ENCODE data around the gene ADGRL1. TPM values are rescaled to one million over a fixed set of nuclear protein-coding genes. Genes with fewer than 3 reads are reported as not detected.

ADGRL1 gene
- total and polyA plus RNA-seq, 2 experiments from 2014 or later: 19.6 to 55.8 TPM

DNA sequence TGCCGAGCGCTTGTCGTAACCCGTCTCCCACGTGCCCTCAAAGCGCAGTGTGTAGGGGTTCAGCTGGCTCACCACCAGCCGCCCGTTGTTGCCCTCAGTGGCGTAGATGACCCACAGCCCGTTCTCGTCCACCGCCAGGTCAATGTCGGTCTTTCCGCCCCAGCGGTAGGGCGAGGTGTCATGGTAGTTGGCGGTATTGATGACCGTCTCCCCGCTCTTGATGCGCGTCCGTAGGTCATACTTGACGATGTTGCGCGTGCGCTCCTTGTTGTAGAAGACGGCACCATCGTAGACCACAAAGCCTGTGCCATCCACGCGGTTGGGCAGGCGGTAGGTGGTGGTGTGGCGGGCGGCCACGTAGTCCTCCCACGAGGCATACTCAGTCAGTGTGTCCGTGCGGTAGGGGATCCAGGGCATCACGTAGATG, 43.1 kb downstream of the ADGRL1 start:
- TF ChIP-seq CTCF (IDR thresholded peaks at IDR 0.05; ENCODE audit: low read depth, low read length): no peak
- no peak overlapping the region for H3K4me3 ChIP-seq
- no peak for DNase-seq (ENCODE audit: low read depth in 1 of 2, low spot score in 1 of 2)
- no peaks in the 10 kb centered on the region for H3K4me1 ChIP-seq (ENCODE audit: low read depth)
- no peaks in the 10 kb centered on the region for H3K27me3 ChIP-seq
- H3K27ac ChIP-seq: no peak overlapping the region
- H3K9me3 ChIP-seq (ENCODE audit: low read depth): no peaks in the 10 kb centered on the region
- H3K36me3 ChIP-seq: peaks cover 6% of the 10 kb centered on the region

DNA sequence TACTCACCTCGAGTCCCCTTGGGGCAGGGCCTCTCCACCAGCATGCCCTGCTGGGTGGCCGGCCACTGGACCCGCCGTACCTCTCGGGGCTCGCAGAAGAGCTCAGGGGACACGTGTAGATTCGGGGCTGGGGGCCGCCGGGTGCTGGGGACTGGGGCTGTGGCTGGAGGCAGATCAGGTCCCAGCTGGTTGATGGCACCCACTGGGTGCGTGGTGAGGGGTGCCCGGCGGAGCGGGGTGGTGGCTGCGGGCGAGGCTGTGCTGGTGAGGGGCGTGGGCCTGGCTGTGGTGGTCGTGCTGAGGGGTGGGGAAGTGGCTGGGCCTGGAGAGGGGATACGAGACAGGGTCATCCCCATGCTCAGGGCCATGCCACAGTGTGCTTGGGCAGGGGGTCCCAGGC, 44.7 kb downstream of the ADGRL1 start:
- Histone ChIP-seq H3K4me3 (no peak overlapping the region), H3K36me3 (peaks cover 11% of the 10 kb centered on the region), H3K27ac (no peak overlapping the region), H3K9me3 (ENCODE audit: low read depth) (no peaks in the 10 kb centered on the region), H3K27me3 (no peaks in the 10 kb centered on the region), H3K4me1 (ENCODE audit: low read depth) (no peaks in the 10 kb centered on the region)
- DNase-seq (ENCODE audit: low read depth in 1 of 2, low spot score in 1 of 2): no peak
- TF ChIP-seq CTCF (IDR thresholded peaks at IDR 0.05; ENCODE audit: low read depth, low read length): no peak

DNA sequence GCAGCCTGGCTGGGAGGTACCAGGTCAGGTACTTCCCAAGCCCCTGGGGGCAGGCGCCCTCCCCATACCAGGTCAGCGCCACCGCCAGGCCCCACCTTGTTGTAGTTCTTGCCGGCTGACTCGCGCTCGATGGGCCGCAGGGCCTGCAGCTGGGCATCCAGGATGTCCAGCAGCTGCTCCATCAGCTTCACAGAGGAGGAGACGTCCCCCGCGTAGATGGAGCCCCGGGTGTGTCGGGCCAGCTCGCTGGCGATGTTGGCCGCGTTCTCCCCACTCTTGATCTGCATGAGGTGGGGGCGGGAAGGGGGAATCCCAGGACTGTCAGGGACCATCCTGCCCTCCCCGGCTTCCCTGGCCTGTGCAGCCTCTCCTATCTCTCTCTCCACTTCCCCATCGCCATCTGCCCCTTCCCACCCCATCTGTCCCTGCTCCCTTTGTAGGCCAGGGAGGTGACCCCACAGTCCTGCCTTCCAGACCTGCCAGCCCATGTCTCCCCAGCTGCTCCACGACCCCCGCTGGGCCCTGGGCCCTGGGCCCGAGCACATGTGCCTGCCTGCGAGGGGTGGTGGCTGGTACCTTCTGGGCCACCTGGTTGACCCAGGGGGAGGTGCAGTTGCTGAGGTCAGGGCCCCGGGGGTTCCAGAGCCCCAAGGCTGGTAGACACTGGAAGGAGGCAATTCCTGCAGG, 45.8 kb downstream of the ADGRL1 start:
- Histone ChIP-seq H3K36me3 (peaks cover 17% of the 10 kb centered on the region), H3K9me3 (ENCODE audit: low read depth) (no peaks in the 10 kb centered on the region), H3K4me3 (no peak overlapping the region), H3K27me3 (no peaks in the 10 kb centered on the region), H3K4me1 (ENCODE audit: low read depth) (no peaks in the 10 kb centered on the region), H3K27ac (no peak overlapping the region)
- no peak for DNase-seq (ENCODE audit: low read depth in 1 of 2, low spot score in 1 of 2)
- TF ChIP-seq CTCF (IDR thresholded peaks at IDR 0.05; ENCODE audit: low read depth, low read length): no peak

DNA sequence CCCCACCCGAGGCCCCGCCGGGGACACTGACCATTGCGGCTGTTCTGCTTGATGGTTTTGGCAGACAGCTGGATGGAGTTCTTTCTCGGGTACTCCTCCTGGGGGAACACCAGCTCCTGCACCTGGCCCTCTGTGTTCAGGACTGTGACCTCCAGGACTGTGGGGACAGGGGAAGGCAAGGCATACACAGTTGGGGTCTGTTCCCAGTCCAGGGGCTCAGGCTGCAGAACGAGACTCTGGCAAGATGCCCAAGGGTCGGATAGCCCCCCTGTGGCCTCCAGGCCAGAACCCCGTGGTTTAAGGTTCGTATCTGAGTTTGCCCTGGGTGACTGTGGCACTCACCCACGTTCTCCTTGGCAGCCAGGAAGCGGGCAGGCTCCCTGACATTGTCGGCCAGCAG, 46.9 kb downstream of the ADGRL1 start:
- DNase-seq (ENCODE audit: low read depth in 1 of 2, low spot score in 1 of 2): no peak
- H3K4me1 ChIP-seq (ENCODE audit: low read depth): no peaks in the 10 kb centered on the region
- no peak for TF ChIP-seq CTCF (IDR thresholded peaks at IDR 0.05; ENCODE audit: low read depth, low read length)
- peaks cover 21% of the 10 kb centered on the region for H3K36me3 ChIP-seq
- no peaks in the 10 kb centered on the region for H3K9me3 ChIP-seq (ENCODE audit: low read depth)
- no peak overlapping the region for H3K4me3 ChIP-seq
- H3K27ac ChIP-seq: no peak overlapping the region
- H3K27me3 ChIP-seq: no peaks in the 10 kb centered on the region

- Histone ChIP-seq H3K9me3 (ENCODE audit: low read depth) (no peaks in the 10 kb centered on the region), H3K4me1 (ENCODE audit: low read depth) (no peaks in the 10 kb centered on the region), H3K27me3 (no peaks in the 10 kb centered on the region), H3K4me3 (no peak overlapping the region), H3K36me3 (peaks cover 21% of the 10 kb centered on the region), H3K27ac (no peak overlapping the region)
- no peak for DNase-seq (ENCODE audit: low read depth in 1 of 2, low spot score in 1 of 2)
- TF ChIP-seq CTCF (IDR thresholded peaks at IDR 0.05; ENCODE audit: low read depth, low read length): no peak
These were observed 47.5 kb downstream of the ADGRL1 start for GRCh38 chr19:14158276-14159023.

Measured in cardiac muscle cell (in vitro differentiated cells and primary cell).